ENCODE results near the gene RNF114. TPM values are rescaled to one million over a fixed set of nuclear protein-coding genes. Genes with fewer than 3 reads are reported as not detected.
"Not testable (repeated sequence)": the region's sequence is repeated elsewhere in the genome, so short reads cannot be mapped to it uniquely, and the experiment has no call there.

The RNF114 gene
- total RNA-seq, 2 donors from 2014 or later, result 44.8 to 46.6 TPM

- peak; percentile 64 for DNase-seq (ENCODE audit: low spot score)
- intact Hi-C loops (cut with DNase I), result no loop called here
Measured at GRCh38 chr20:49948809-49949507, 12.8 kb downstream of the RNF114 start.

- DNase-seq (ENCODE audit: low spot score), result no peak
- intact Hi-C loops (cut with DNase I), result no loop called here
Measured at GRCh38 chr20:49951151-49951550, 15.0 kb downstream of the RNF114 start.

GRCh38 chr20:49955167-49955566 is 19.0 kb downstream of the RNF114 start:
- DNase-seq (ENCODE audit: low spot score), result peak; percentile 47
- intact Hi-C loops (cut with DNase I), result no loop called here

GRCh38 chr20:49955830-49956396 is 19.7 kb downstream of the RNF114 start:
- DNase-seq (ENCODE audit: low spot score); intact Hi-C loops (cut with DNase I): not testable (repeated sequence)

- intact Hi-C loops (cut with DNase I), result no loop called here
- peak; percentile 62 for DNase-seq (ENCODE audit: low spot score)
Measured at GRCh38 chr20:49956689-49957088, 20.5 kb downstream of the RNF114 start.

GRCh38 chr20:49957089-49957938 is 21.1 kb downstream of the RNF114 start:
- DNase-seq (ENCODE audit: low spot score), result peak; percentile 52
- intact Hi-C loops (cut with DNase I), result not testable (repeated sequence)

GRCh38 chr20:49961413-49961812 is 25.2 kb downstream of the RNF114 start:
- DNase-seq (ENCODE audit: low spot score), result no peak
- intact Hi-C loops (cut with DNase I), result no loop called here

- DNase-seq (ENCODE audit: low spot score), result peak; percentile 76
- intact Hi-C loops (cut with DNase I), result no loop called here
Measured at GRCh38 chr20:49964964-49965780, 29.0 kb downstream of the RNF114 start.

- DNase-seq (ENCODE audit: low spot score), result peak; percentile 18
- intact Hi-C loops (cut with DNase I), result no loop called here
Measured at GRCh38 chr20:49965781-49966305, 29.6 kb downstream of the RNF114 start.

GRCh38 chr20:49966861-49967260 is 30.7 kb downstream of the RNF114 start:
- DNase-seq (ENCODE audit: low spot score), result no peak
- intact Hi-C loops (cut with DNase I), result no loop called here

GRCh38 chr20:49969234-49969633 is 33.0 kb downstream of the RNF114 start:
- intact Hi-C loops (cut with DNase I), result loop anchor here in 1 of 2 donors (2.0 kb wide), 1 partner anchor 74 kb away; no protein-coding TSS in a partner anchor
- no peak for DNase-seq (ENCODE audit: low spot score)

GRCh38 chr20:49969946-49970345 is 33.7 kb downstream of the RNF114 start:
- DNase-seq (ENCODE audit: low spot score), result peak; percentile 10
- intact Hi-C loops (cut with DNase I), result loop anchor here in 1 of 2 donors (2.0 kb wide), 1 partner anchor 73 kb away; no protein-coding TSS in a partner anchor

GRCh38 chr20:49970498-49970897 is 34.3 kb downstream of the RNF114 start:
- intact Hi-C loops (cut with DNase I), result no loop called here
- DNase-seq (ENCODE audit: low spot score), result no peak

GRCh38 chr20:49973981-49974380 is 37.8 kb downstream of the RNF114 start:
- intact Hi-C loops (cut with DNase I), result no loop called here
- no peak for DNase-seq (ENCODE audit: low spot score)

- intact Hi-C loops (cut with DNase I), result no loop called here
- no peak for DNase-seq (ENCODE audit: low spot score)
Measured at GRCh38 chr20:49976542-49976941, 40.3 kb downstream of the RNF114 start.

- intact Hi-C loops (cut with DNase I), result not testable (repeated sequence)
Measured at GRCh38 chr20:49977740-49978139, 41.5 kb downstream of the RNF114 start.

GRCh38 chr20:49978685-49979029 is 42.5 kb downstream of the RNF114 start:
- DNase-seq (ENCODE audit: low spot score), result no peak
- intact Hi-C loops (cut with DNase I), result no loop called here

More at GRCh38 chr20:49977740-49978139, 41.5 kb downstream of the RNF114 start:
- not testable (repeated sequence) for DNase-seq (ENCODE audit: low spot score)

- peak; percentile 86 for DNase-seq (ENCODE audit: low spot score)
- intact Hi-C loops (cut with DNase I), result no loop called here
Measured at GRCh38 chr20:49979030-49979832, 43.0 kb downstream of the RNF114 start.

Data from posterior vena cava (tissue), 2 donors.